NCI-H146 treated with DMSO at 0.1 percent for 48 hours (cell line): ENCODE results near the gene TRAFD1.
A peak's percentile ranks its signal among the peaks of the same experiment; 100 is the strongest.

ENCODE experiments used
- DNase-seq: peaks from one replicate; lab custom pipeline; 2025; ENCODE audit not compliant: unreplicated experiment; lab: John Stamatoyannopoulos, UW

Gene TRAFD1

DNA sequence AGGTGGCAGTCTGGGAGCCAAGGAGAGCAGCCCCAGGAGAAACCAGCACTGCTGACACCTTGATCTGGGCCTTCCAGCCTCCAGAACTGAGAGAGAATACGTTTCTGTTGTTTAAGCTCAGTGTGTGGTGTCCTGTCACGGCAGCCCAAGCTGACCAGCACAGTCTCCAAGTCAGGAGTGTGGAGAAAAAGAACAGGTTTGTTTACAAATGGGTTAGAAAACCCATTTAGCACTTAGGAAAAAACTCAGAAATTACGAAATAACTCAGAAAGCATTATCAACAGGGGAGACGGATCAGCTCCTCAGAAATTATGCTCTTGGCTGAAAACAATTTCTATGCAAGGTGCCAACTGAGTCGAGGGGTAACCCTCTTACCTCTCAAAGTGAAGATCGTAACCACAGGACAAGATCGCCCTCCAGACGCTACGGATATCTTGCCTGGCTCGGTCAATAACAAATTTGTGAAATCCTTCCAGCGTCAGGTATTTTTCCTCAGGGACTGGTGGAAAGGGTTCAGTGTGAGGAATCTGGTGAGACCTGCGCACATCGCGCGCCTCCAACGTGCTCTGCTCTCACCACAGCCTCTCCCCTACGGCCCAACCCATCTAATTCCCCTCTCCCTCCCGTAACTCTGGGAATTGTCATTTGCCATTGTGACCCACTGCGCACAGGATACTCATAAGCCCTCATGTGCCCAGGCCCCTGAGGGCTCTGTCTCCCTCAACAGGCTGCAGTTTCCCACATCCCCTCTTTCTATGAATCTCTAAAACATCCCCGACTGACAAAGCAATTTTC lies 50.2 kb downstream of the TRAFD1 start:
- DNase-seq: no peak

DNA sequence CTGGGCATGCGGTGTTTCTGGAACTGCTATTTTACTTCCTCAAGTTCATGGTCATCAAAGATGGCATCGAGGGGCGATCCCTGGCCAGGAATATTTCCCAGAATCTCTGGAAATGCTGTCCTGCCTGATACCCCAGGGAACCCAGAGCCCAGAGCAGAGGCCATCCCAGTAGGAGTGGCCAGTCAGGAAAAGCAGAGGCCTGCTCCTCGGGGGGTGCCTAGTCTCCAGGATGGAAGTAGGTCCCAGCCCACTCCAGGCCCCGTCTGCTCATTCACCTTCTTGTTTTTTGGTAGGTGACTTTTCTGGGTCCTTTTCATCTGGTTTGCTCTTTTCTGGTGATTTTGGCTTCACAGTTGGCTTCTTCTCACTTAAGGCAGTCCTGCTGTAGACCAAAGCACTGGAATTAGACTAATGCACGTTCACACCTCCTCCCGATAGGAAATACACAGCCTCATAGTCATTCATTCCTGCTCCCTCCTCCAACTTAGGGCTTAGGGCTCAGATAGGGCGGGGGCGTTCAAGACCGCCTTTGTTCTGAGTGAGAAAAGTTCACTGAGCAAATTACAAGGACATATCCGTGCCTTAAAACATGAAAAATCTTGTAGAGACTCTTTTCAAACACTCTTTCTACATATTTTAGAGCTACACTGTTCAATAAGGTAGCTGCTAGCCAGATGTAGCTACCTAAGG lies 51.1 kb downstream of the TRAFD1 start:
- no peak for DNase-seq

DNA sequence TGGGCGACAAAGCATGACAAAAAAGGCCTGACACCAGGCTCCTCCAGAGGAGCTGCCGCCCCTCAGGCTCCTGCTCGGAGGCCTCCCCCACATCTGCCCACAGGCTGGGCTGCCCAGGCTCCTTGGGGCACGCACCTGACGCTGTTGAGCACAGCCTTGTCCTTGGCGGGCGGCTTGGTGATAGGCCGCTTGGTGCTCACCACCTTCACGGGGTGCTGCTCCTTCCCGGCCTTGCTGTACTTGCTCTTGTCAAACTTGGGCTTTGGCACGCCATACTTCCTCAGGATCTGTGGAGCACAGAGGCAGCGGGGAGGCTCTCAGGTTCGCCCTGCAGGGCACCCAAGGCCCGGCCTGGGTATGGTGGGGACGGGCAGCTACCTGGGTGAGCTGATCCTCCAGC lies 53.4 kb downstream of the TRAFD1 start:
- DNase-seq: no peak

DNA sequence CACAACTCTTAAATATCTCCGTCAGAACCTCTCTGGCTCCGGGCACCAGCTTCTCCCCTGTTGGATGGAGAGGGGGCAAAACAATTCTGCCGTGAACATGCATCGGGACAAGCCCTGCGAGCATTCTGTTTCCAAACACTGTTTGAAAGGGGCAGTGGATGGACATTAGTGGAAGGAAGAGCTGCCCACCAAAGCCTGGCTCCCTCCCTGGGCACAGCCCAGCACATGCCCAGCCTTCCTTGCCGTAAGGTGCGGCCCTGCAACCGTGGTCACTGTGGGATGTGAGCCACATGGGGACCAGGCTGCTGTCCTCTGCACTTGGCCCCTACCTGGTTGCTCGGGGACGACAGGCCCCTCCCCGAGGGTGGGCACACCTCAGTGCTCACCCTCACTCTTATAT lies 54.0 kb downstream of the TRAFD1 start:
- no peak for DNase-seq

DNA sequence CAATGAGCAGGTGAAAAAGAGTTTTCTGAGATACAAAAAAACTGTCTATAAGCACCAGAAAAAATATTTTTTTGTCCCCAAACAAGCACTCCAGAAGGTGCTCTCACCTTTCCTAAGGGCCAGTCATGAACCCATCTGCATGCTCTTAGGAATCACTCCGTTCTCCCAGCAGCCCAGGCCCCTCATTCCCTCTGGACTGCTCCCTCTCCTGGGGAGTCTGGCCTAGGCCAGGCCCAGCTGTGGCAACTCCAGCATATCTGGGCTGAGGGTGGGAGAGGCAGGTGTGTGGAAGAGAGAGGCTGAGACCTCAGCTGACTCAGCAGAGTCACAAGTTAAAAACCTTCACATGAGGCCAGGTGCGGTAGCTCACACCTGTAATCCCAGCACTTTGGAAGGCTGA lies 54.6 kb downstream of the TRAFD1 start:
- DNase-seq: no peak

DNA sequence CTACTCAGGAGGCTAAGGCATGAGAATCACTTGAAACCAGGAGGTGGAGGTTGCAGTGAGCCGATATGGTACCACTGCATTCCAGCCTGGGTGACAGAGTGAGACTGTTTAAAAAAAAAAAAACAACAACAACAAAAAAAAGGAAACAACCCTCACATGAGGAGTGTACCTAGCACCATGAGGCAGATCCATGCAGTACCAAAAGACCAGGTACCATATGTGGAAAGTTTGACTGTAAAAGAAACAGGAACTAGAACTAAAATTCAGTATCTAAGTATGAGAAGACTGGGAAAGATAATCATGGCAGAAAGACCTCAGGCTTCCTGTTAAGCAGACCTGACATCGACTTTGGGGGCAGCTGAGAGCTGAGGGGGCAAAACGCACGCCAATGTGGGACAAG lies 55.1 kb downstream of the TRAFD1 start:
- no peak for DNase-seq

DNA sequence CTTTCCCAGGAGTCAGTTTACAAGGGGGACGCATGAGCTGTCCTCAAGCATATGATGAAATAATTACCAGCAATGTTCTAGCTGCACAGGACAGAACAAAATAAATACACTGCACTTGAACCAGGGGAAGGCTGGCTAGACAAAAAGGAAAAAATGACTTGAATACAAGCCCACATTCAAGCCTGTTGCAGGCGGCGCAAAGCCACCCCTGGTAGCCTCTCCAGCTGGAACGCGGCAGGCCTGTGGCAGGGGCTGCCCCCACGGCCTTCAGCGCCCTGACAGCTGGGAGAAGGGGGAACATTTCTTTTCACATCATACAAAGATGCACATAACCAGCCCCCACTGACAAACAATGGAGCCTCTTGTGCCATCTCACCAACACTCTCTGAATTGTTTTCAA lies 57.1 kb downstream of the TRAFD1 start:
- DNase-seq: no peak

DNA sequence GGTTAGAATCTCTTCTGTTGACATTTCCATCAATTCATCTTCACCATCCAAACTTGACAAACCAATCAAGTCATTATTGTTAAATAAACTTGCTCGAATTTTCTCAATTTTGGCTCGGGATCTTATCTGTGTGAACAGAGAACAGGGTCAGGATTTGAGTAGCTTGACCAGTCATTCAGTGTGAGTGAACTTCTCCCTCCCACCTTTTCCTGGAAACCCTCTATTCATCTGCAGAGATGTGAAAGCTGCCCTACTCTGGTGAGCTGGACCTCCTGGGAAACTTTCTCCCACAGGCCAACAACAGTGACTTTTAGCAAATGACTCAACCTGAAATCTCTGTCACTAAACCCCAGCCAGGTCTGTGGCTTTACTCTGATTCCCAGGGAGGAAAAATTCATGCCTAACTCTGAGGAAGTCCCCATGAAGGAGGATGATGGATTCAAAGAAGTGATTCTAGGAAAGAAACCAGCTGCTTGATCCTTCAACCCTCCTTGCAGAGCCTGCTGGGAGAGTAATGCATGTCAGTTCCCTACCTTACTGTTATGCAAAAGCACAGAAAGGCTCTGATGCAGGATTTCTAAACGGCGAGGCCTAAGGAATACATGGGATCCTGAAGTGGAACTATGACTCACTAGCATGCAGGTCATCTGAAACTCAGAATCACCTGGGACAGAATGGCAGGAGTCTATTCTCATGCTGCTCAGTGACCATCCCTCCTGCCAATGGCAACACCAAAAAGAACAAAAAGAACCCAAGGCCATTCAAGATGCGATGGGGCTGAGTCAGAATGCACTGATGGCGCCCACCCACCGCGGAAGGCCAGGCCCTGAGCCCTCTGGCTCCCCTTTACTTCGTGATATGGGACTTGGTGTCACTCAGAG lies 58.0 kb downstream of the TRAFD1 start:
- DNase-seq: no peak

DNA sequence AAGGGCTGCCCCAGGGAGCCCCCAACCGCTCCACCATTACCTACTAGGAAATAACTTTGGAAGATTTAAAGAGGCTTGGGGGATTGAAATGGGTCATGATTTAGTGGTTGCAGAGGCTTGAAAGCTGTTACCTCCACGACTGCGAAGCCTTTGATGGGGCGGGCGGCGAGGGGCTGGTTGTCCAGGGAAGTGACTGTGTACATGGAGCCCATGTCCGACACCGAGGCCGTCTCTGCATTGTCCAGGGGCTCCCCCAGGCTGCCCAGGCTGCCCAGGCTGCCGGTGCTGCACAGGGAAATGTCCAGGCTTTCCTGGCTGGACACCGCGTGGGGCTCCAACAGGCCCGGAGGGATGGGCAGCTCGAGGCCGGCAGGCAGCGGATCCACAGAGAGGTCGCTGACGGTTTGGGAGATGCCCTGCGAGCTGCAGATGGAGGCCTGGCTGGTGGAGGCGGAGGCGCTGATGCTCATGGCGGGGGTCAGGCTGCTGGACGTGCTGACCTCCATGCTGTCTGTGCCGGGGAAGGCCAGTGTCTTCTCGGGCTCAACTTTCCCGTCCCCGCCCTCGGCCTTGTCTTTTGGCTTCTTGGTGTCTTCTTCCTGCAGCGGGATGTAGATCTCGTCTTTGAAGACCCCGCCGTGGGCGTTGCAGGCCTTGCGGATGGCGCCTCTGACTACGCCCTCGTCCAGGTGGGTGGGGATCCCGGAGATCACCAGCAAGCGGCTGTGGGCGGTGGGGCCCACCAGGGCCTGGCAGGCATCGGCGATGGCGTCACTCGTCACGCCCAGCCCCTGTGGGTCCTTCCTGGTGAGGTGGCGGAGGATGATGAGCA lies 58.9 kb downstream of the TRAFD1 start:
- no peak for DNase-seq

DNA sequence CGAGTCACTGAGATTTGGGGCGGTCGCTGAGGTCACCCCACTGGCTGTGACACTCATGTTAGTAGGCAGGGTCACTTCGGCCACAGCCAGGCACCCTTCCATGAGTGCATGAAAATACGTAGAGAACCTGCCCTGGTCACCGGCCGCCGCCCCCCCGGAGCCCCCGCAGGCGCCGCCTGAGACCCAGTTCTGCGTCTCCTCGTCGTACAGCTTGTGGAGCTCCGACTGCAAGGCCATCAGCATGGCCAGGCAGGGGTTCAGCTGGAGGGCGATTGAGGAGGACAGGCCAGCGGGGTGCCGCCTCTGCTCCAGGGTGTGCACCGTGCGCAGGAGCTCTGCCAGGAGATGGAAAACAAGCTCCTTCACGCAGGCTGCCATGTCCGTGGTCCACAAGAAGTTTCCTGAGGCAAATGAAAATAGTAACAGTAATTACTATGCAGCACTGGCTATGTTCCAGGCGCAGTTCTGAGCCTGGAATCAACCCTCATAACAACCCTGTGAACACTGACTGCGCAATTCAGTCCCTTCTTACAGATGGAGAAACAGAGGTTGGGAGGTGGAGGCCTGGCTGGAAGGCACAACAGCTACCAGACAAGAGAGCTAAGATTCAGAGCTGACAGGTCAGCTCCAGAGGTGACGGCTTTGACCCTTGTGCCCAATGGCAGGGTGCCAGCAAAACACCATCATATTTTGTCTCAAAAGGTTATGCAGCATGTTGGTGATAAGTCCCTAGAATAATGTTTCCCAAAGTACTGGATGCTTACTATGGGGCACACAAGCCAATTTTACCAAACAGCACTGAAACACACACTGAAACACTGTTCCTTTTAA lies 59.9 kb downstream of the TRAFD1 start:
- no peak for DNase-seq

DNA sequence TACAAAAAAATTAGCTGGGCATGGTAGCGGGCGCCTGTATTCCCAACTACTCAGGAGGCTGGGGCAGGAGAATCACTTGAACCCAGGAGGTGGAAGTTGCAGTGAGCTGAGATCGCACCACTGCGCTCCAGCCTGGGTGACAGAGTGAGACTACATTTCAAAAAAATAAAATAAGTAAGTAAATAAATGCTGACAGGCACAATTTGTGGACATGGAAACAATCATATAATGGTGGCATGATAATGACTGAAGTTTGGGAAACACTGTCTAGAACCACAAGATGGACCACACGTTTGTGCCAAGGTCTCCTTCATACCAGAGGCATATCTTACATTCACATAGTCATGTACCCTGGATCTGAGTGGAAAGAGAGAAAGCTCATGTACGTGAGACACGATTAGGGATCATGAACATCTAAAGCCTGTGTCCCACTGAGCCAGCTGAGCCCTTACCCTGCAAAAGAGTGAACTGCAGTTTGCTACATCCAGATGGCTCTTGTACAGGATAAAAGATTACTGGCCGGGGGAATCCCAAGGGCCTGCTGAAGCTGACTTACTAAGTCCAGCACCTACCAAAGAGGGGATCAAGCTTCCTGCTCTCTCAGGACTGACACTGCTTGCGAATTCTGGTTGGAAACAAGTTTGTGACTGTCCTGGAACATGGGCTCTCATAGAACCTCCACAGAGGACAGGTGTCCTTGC lies 62.9 kb downstream of the TRAFD1 start:
- no peak for DNase-seq

DNA sequence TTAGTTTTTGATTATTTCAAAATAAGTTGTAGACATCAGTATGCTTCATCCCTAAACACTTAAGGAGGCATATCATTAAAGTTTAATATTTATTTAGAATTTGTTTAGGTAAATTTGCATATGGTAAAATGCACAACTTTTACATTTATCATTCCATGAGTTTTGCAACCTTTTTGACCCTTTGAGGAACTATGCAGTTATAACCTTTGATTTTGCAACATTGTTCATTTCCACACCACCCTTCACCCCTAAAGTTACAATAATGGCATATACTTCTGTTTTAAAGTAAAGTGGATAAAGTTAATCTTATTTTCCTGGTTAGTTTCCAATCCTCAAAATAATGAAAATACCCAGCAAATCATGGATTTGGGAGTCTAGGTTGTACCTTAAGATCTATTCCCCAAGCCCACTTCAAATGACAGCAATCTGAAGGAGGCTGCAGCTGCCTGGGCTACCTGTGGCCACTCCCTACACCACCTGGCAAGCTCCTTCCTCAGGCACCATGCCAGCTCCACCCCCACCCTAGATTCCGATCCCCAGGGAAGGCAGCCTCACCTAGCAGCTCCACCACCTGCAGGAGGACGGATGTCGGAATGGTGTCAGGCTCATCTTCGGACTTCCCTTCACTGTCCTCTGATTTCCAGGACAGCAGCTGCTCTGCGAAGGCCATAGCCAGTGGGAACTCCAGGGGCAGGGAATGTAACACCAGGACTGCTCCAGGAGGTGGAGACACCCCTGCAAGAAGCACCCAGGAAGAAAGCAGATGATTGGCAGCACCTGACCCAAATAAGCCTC lies 65.1 kb downstream of the TRAFD1 start:
- peak; percentile 49 for DNase-seq

DNA sequence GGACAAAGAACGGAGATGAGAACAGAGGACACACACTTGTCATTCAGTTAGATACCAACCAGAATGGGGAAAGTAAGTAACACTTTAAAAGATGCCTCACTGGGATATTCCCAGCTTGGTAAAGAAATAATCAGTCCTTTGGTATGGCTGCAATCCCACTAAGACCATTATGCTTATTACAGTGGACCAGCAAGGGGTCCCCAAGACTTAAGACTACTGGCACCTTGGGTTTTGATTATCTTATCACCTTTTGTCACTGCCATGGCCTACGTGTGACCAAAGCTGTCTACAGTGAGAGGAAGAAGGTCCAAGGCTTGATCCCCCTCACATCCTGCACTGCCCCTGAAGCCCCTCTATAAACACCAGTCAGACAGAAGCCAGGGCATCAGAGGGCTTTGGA lies 65.8 kb downstream of the TRAFD1 start:
- no peak for DNase-seq

DNA sequence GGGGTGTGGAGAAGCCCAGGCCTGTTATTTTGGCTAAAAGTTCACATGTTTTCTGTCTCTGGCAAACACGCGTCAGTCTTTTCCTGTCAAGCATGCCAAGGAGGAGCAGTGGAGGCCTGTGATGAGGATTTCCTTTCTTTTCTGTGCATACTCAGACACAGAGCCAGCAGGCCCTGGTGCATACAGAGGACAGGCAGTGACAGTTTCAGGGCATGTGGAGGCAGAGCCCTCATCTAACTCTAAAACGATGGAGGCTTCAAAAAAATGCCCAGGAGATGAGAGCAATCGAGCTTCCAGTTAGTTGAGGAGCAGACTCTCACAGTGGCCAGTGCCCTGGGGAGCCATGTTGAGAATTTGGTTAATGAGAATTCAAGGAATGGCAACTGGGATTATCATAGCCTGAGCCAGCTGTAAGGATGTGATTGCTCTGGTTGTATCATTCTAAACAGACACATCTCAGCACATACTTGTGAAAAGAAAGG lies 66.5 kb downstream of the TRAFD1 start:
- DNase-seq: no peak

DNA sequence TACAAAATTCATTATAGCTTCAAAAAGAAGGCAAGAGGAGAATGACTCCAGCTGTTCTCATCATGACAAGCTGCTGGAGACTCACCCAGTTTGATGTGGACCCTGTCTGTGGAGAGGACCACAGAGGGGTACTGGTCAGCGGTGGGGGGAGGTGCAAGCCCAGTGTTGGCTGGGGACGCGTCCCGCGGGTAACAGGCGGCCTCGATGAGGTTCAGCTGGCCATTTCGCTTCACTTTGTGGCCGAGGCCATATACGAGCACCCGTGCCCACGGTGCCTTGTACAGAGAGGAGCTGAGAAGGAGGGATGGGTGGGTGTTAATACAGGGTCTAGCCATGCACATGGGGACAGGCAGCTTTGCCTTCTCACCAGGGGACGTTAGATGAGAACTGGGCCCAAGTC lies 67.1 kb downstream of the TRAFD1 start:
- DNase-seq: no peak

DNA sequence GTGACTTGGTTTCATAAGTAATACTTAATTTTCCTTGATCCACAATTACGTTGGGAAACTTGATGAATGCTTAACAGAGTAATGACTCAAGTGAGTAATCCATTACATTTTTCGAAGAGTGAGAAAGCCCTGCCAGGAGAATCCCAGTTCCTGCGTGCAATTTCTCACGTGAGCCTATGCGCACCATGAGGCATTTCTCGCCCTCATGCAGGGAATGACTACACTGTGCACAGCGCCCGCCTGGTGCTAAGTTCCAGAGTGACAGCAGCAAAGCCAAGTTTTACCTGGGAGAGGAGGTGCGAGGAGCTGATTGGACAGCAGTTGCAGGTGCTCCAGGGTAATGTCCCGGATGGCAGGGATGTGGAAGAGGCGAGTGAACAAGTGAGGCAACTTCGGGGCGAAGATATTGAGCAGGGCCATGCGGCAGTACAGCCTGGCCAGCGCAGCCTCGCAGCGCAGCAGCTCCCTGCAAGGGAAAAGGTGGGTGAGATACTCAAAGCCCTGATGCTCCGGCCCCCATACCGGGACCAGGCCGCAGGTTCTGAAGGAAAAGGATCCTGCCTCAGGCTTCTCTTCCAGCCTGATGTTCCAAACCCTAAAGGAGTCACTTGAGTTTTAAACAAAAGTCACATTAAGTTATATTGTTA lies 69.4 kb downstream of the TRAFD1 start:
- no peak for DNase-seq

DNA sequence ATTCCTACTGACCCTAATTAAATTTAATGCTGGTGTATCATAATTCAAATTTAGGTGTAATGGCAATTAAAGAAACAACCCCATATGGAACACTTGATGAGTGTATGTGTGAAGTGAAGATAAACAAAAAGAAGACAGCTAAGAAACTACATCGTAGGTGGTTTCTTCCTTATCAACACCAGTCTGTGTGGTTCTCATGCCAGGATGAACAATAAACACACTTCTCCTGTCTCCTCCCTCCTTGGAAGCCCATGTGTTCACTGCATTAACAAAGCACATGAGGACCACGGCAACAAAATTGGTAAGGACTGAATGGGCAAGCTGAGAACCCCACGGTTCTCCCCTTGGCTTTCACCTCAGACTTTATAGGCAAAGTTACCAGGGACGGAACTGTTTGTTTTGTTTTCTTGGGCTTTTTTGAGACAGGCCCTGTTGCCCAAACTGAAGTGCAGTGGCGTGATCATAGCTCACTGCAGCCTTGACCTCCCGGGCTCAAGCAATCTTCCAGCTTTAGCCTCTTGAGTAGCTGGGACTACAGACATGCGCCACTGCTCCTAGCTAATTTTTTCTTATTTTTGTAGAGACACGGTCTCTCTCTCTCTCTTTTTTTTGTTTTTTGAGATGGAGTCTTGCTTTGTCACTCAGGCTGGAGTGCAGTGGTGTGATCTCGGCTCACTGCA lies 71.0 kb downstream of the TRAFD1 start:
- no peak for DNase-seq
